HepG2 (cell line): ENCODE results near the gene ACADSB.

Source experiments
- EP300 ChIP-seq, 3 experiments: sonication (generic) in 1 of 3; formaldehyde crosslinking in 1 of 3; IDR thresholded peaks; 2 replicates each; pipeline versions ENCODE4 v1.5.1 to v1.6.1; 2011 to 2020; ENCODE audit warnings: low read depth in 2 of 3, low read length in 2 of 3, borderline replicate concordance in 1 of 3, improper control_type of control experiment in 1 of 3, mild to moderate bottlenecking in 1 of 3, missing genetic modification reagents in 1 of 3, moderate library complexity in 1 of 3
- HHEX ChIP-seq: IDR thresholded peaks from 2 replicates; pipeline ENCODE4 v1.6.1; 2016; ENCODE audit warnings: control low read depth
- KLF16 ChIP-seq, 2 experiments: sonication (generic) in 1 of 2; formaldehyde crosslinking in 1 of 2; IDR thresholded peaks; 2 replicates each; pipeline versions ENCODE4 v1.6.1 to v1.8.0; 2016 to 2023; ENCODE audit warnings: missing genetic modification reagents in 2 of 2, missing compliant biosample characterization in 1 of 2
- NBN ChIP-seq: fragments of 450-650 bp; conservative IDR thresholded peaks from 2 replicates; pipeline ENCODE4 v1.6.1; 2017
- REST ChIP-seq, 2 experiments: IDR thresholded peaks; 2 replicates each; pipeline ENCODE4 v1.6.1; 2011 to 2012; ENCODE audit warnings: low read length in 2 of 2, borderline replicate concordance in 1 of 2, low read depth in 1 of 2, mild to moderate bottlenecking in 1 of 2, moderate library complexity in 1 of 2
- ZNF354B ChIP-seq: sonication (generic); formaldehyde crosslinking; IDR thresholded peaks from 2 replicates; pipeline ENCODE4 v1.8.0; 2022; ENCODE audit warnings: mild to moderate bottlenecking, missing genetic modification reagents
- ZNF468 ChIP-seq: sonication (generic); formaldehyde crosslinking; IDR thresholded peaks from 2 replicates; pipeline ENCODE4 v1.8.0; 2022; ENCODE audit warnings: mild to moderate bottlenecking, moderate library complexity, missing genetic modification reagents
- ZNF496 ChIP-seq: sonication (generic); formaldehyde crosslinking; IDR thresholded peaks from 2 replicates; pipeline ENCODE4 v1.8.1; 2023; ENCODE audit warnings: mild to moderate bottlenecking, moderate library complexity, missing genetic modification reagents; ENCODE audit not compliant: insufficient replicate concordance
- ZNF768 ChIP-seq: sonication (generic); formaldehyde crosslinking; IDR thresholded peaks from 2 replicates; pipeline ENCODE4 v1.4.0; 2020; ENCODE audit warnings: missing genetic modification reagents

GRCh38 chr10:123026302-123026701 lies 17.5 kb downstream of the ACADSB start:
- no peak for TF ChIP-seq KLF16 (CRISPR knock-in tag; IDR thresholded peaks at IDR 0.05)
- no peak for TF ChIP-seq NBN
- TF ChIP-seq ZNF468 (CRISPR knock-in tag), result no peak
- TF ChIP-seq HHEX, result no peak
- TF ChIP-seq ZNF354B (CRISPR knock-in tag), result no peak
- no peak for TF ChIP-seq REST (IDR thresholded peaks at IDR 0.05; ENCODE audit: borderline replicate concordance in 1 of 2, low read depth in 1 of 2, low read length in 2 of 2)
- TF ChIP-seq ZNF768 (CRISPR knock-in tag), result no peak
- no peak for TF ChIP-seq EP300 (IDR thresholded peaks at IDR 0.05; ENCODE audit: low read depth in 2 of 2, low read length in 2 of 2)
- no peak for TF ChIP-seq EP300 (CRISPR knock-in tag; IDR thresholded peaks at IDR 0.05; ENCODE audit: borderline replicate concordance)
- no peak for TF ChIP-seq ZNF496 (CRISPR knock-in tag)
